ENCODE results near the gene LPAR3.

LPAR3 gene

GRCh38 chr1:84847253-84848250 lies 45.5 kb downstream of the LPAR3 start (continued):
- TF ChIP-seq ZNF830 (tag by site-specific recombination; IDR thresholded peaks at IDR 0.05; ENCODE audit: low read depth) (no peak), ZNF146 (tag by site-specific recombination; IDR thresholded peaks at IDR 0.05) (no peak), ZBTB44 (tag by site-specific recombination; IDR thresholded peaks at IDR 0.05) (peak; percentile 72; the same call in 1 of the 2 replicates), ZNF174 (tag by site-specific recombination; IDR thresholded peaks at IDR 0.05) (no peak), YY2 (tag by site-specific recombination; IDR thresholded peaks at IDR 0.05) (no peak), ZNF629 (tag by site-specific recombination; IDR thresholded peaks at IDR 0.05) (peak; percentile 46; the same call in 1 of the 2 replicates), ZNF623 (tag by site-specific recombination; IDR thresholded peaks at IDR 0.05) (no peak), ZNF302 (tag by site-specific recombination; IDR thresholded peaks at IDR 0.05; ENCODE audit: low read depth) (no peak), ZNF621 (tag by site-specific recombination; IDR thresholded peaks at IDR 0.05) (no peak), ZSCAN30 (tag by site-specific recombination; IDR thresholded peaks at IDR 0.05) (peak; percentile 91; the same call in 1 of the 2 replicates), GLIS2 (tag by site-specific recombination; IDR thresholded peaks at IDR 0.05) (no peak; the same call in 1 of the 2 replicates), ZNF157 (tag by site-specific recombination; IDR thresholded peaks at IDR 0.05) (no peak), ZNF624 (tag by site-specific recombination; IDR thresholded peaks at IDR 0.05) (no peak), ZNF426 (tag by site-specific recombination; IDR thresholded peaks at IDR 0.05) (no peak), ZNF658 (tag by site-specific recombination; IDR thresholded peaks at IDR 0.05) (no peak), ZNF138 (tag by site-specific recombination; IDR thresholded peaks at IDR 0.05; ENCODE audit: borderline replicate concordance) (no peak), ZFP3 (tag by site-specific recombination; IDR thresholded peaks at IDR 0.05; ENCODE audit: low read depth) (no peak), ZBTB8A (tag by site-specific recombination; IDR thresholded peaks at IDR 0.05) (peak; percentile 48), SP7 (tag by site-specific recombination; IDR thresholded peaks at IDR 0.05) (peak; percentile 64), YY1 (tag by site-specific recombination; IDR thresholded peaks at IDR 0.05) (no peak), ZNF266 (tag by site-specific recombination; IDR thresholded peaks at IDR 0.05; ENCODE audit: low read depth) (no peak), ZNF354C (tag by site-specific recombination; IDR thresholded peaks at IDR 0.05; ENCODE audit: borderline replicate concordance, low read depth) (no peak), ZBTB1 (tag by site-specific recombination; IDR thresholded peaks at IDR 0.05) (no peak), ZBTB6 (tag by site-specific recombination; IDR thresholded peaks at IDR 0.05) (peak; percentile 85), ZBTB17 (tag by site-specific recombination; IDR thresholded peaks at IDR 0.05) (peak; percentile 86), ZBTB7A (tag by site-specific recombination; IDR thresholded peaks at IDR 0.05; ENCODE audit: low read depth) (no peak), ZNF521 (tag by site-specific recombination; IDR thresholded peaks at IDR 0.05) (no peak), ZSCAN23 (tag by site-specific recombination; IDR thresholded peaks at IDR 0.05) (no peak), ZFHX2 (tag by site-specific recombination; conservative IDR thresholded peaks at IDR 0.05) (peak; percentile 77), ZFP41 (tag by site-specific recombination; IDR thresholded peaks at IDR 0.05; ENCODE audit: borderline replicate concordance) (no peak)
- TF ChIP-seq, protein P1, sequence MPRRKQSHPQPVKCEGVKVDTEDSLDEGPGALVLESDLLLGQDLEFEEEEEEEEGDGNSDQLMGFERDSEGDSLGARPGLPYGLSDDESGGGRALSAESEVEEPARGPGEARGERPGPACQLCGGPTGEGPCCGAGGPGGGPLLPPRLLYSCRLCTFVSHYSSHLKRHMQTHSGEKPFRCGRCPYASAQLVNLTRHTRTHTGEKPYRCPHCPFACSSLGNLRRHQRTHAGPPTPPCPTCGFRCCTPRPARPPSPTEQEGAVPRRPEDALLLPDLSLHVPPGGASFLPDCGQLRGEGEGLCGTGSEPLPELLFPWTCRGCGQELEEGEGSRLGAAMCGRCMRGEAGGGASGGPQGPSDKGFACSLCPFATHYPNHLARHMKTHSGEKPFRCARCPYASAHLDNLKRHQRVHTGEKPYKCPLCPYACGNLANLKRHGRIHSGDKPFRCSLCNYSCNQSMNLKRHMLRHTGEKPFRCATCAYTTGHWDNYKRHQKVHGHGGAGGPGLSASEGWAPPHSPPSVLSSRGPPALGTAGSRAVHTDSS (tag by site-specific recombination; IDR thresholded peaks at IDR 0.05) = no peak
- TF ChIP-seq, protein P2, sequence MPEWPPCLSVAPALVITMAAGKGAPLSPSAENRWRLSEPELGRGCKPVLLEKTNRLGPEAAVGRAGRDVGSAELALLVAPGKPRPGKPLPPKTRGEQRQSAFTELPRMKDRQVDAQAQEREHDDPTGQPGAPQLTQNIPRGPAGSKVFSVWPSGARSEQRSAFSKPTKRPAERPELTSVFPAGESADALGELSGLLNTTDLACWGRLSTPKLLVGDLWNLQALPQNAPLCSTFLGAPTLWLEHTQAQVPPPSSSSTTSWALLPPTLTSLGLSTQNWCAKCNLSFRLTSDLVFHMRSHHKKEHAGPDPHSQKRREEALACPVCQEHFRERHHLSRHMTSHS (tag by site-specific recombination; IDR thresholded peaks at IDR 0.05) = no peak
- TF ChIP-seq, protein P3, sequence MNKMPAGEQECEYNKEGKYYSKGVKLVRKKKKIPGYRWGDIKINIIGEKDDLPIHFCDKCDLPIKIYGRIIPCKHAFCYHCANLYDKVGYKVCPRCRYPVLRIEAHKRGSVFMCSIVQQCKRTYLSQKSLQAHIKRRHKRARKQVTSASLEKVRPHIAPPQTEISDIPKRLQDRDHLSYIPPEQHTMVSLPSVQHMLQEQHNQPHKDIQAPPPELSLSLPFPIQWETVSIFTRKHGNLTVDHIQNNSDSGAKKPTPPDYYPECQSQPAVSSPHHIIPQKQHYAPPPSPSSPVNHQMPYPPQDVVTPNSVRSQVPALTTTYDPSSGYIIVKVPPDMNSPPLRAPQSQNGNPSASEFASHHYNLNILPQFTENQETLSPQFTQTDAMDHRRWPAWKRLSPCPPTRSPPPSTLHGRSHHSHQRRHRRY (tag by site-specific recombination; IDR thresholded peaks at IDR 0.05) = no peak
